HEK293T (cell line): Measurements from ENCODE around the gene VAV2.

Experiments used
- BHLHE40 ChIP-seq: fragments of 450-650 bp; IDR thresholded peaks from 2 replicates; pipeline ENCODE4 v1.6.1; 2016; ENCODE audit warnings: mild to moderate bottlenecking, moderate library complexity, borderline replicate concordance
- HDGF ChIP-seq: fragments of 450-650 bp; IDR thresholded peaks from 2 replicates; pipeline ENCODE4 v1.6.1; 2017; ENCODE audit warnings: antibody characterized with exemption, borderline replicate concordance
- L3MBTL2 ChIP-seq: fragments of 450-650 bp; conservative IDR thresholded peaks from 2 replicates; pipeline ENCODE4 v1.6.1; 2016; ENCODE audit warnings: mild to moderate bottlenecking
- LEF1 ChIP-seq: fragments of 450-650 bp; IDR thresholded peaks from 2 replicates; pipeline ENCODE4 v1.6.1; 2017; ENCODE audit warnings: mild to moderate bottlenecking, borderline replicate concordance
- NFRKB ChIP-seq: fragments of 450-650 bp; IDR thresholded peaks from 2 replicates; pipeline ENCODE4 v1.6.1; 2016; ENCODE audit warnings: mild to moderate bottlenecking, moderate library complexity
- PKNOX1 ChIP-seq: fragments of 450-650 bp; IDR thresholded peaks from 2 replicates; pipeline ENCODE4 v1.6.1; 2016
- SP1 ChIP-seq: fragments of 450-650 bp; IDR thresholded peaks from 2 replicates; pipeline ENCODE4 v1.6.1; 2017
- SUZ12 ChIP-seq: fragments of 450-650 bp; IDR thresholded peaks from 2 replicates; pipeline ENCODE4 v1.6.1; 2016; ENCODE audit warnings: mild to moderate bottlenecking
- TARDBP ChIP-seq: fragments of 450-650 bp; IDR thresholded peaks from 2 replicates; pipeline ENCODE4 v1.6.1; 2016
- ZNF384 ChIP-seq: fragments of 450-650 bp; IDR thresholded peaks from 2 replicates; pipeline ENCODE4 v1.6.1; 2016

- TF ChIP-seq SP1 (no peak), NFRKB (no peak), LEF1 (no peak), BHLHE40 (no peak), HDGF (no peak), L3MBTL2 (no peak), ZNF384 (no peak), SUZ12 (no peak), TARDBP (no peak), PKNOX1 (no peak)
These were observed 232.2 kb downstream of the VAV2 start for GRCh38 chr9:133759946-133760345.
